Astrocyte (in vitro differentiated cells and primary cell): ENCODE results near the gene WDR1.

Experiments
- CTCF ChIP-seq: IDR thresholded peaks from 2 replicates; pipeline ENCODE4 v1.5.1; 2011; ENCODE audit warnings: low read depth, mild to moderate bottlenecking, inconsistent platforms, low read length, moderate library complexity; ENCODE audit not compliant: insufficient read depth
- EZH2 ChIP-seq: IDR thresholded peaks from 2 replicates; pipeline ENCODE4 v1.6.1; 2012; ENCODE audit warnings: mild to moderate bottlenecking, low read length, inconsistent platforms; ENCODE audit not compliant: insufficient read depth

- TF ChIP-seq CTCF, result no peak
- TF ChIP-seq EZH2, result no peak
Observed at GRCh38 chr4:10107111-10108091, 9.2 kb downstream of the WDR1 start.
